Measurements from ENCODE around the gene VGF.

DNA sequence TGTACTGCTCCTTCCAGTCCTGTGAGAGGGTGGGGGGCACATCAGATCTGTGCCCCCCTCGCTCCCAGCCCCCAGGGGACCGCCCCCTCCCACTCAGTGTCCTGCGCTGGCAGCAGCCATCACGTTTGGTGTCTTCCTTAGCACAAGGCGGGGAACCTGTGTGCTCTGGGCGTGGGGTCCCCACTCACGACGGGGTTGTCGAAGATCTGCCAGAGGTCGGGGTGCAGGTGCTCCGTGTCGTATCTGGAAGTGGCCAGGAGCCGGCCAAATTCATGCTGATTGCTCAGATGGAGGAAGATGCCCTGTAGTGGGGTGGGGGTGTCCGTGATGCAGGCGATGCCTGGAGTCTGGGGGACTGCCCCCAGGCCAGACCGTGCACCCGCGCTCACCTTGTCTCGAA lies 44.8 kb upstream of the VGF start:
- TF ChIP-seq, protein P1, sequence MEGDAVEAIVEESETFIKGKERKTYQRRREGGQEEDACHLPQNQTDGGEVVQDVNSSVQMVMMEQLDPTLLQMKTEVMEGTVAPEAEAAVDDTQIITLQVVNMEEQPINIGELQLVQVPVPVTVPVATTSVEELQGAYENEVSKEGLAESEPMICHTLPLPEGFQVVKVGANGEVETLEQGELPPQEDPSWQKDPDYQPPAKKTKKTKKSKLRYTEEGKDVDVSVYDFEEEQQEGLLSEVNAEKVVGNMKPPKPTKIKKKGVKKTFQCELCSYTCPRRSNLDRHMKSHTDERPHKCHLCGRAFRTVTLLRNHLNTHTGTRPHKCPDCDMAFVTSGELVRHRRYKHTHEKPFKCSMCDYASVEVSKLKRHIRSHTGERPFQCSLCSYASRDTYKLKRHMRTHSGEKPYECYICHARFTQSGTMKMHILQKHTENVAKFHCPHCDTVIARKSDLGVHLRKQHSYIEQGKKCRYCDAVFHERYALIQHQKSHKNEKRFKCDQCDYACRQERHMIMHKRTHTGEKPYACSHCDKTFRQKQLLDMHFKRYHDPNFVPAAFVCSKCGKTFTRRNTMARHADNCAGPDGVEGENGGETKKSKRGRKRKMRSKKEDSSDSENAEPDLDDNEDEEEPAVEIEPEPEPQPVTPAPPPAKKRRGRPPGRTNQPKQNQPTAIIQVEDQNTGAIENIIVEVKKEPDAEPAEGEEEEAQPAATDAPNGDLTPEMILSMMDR (IDR thresholded peaks at IDR 0.05; ENCODE audit: insufficient read depth, low read length): no peak
- no peak for TF ChIP-seq POLR2AphosphoS5 (IDR thresholded peaks at IDR 0.05; ENCODE audit: low read depth)
